H1 (cell line): Measurements from ENCODE around the gene PASK. TPM values are rescaled to one million over a fixed set of nuclear protein-coding genes. Genes with fewer than 3 reads are reported as not detected.

Experiments
- ASH2L ChIP-seq: fragments of 200-600, 300-600 bp; sonication (generic); IDR thresholded peaks from one replicate; pipeline ENCODE4 v1.7.1; 2017; ENCODE audit warnings: low read length
- CBX5 ChIP-seq: fragments of 300-800, 300-1000 bp; sonication (generic); IDR thresholded peaks from 2 replicates; pipeline ENCODE4 v1.7.1; 2016; ENCODE audit warnings: antibody characterized with exemption, low read length, low read depth
- EGR1 ChIP-seq: IDR thresholded peaks from 2 replicates; pipeline ENCODE4 v1.6.1; 2011; ENCODE audit warnings: low read depth, low read length, borderline replicate concordance
- EZH2 ChIP-seq: fragments of 200-600 bp; sonication (generic); IDR thresholded peaks from 2 replicates; pipeline ENCODE4 v1.7.1; 2012; ENCODE audit warnings: low read depth, mild to moderate bottlenecking, moderate library complexity, low read length, inconsistent platforms; ENCODE audit not compliant: severe bottlenecking
- HDAC2 ChIP-seq, 2 experiments: fragments of 300-600 bp in 1 of 2; sonication (generic) in 1 of 2; IDR thresholded peaks; 2 replicates each; pipeline ENCODE4 v1.6.1; 2011 to 2012; ENCODE audit warnings: low read depth in 2 of 2, low read length in 2 of 2, mild to moderate bottlenecking in 2 of 2, moderate library complexity in 2 of 2, borderline replicate concordance in 1 of 2, inconsistent platforms in 1 of 2
- NANOG ChIP-seq: IDR thresholded peaks from 2 replicates; pipeline ENCODE4 v1.6.1; 2011; ENCODE audit warnings: low read length, low read depth, mild to moderate bottlenecking, inconsistent platforms; ENCODE audit not compliant: insufficient read depth, poor library complexity, severe bottlenecking
- TEAD4 ChIP-seq: IDR thresholded peaks from 2 replicates; pipeline ENCODE4 v1.6.1; 2012; ENCODE audit warnings: low read depth, low read length, inconsistent platforms, mixed read lengths
- polyA plus RNA-seq, 7 experiments: library from polyadenylated mRNA; depleted of rRNA in 3 of 7; stranded (reverse) in 5 of 7; unstranded in 2 of 7; fragments of >200 nt in 5 of 7; fragments of 200-250 nt in 2 of 7; gene quantifications; 1 replicate in 5 of 7; 2 replicates in 1 of 7; 4 replicates in 1 of 7; pipeline versions ENCODE4 v1.2.1 to v1.2.3, GENCODE V29; 2011 to 2013; ENCODE audit warnings: missing spikeins in 2 of 7, mixed read lengths in 2 of 7
- total RNA-seq: library from RNA; stranded (reverse); fragmentation: NEBNext Ultra II Directional; extraction: Animal tissue kit (Norgen Biotek cat#: 25700); gene quantifications from 2 replicates; pipeline ENCODE4 v1.2.1, GENCODE V29; 2021
- TF ChIP-seq, protein P1 (sequence below): IDR thresholded peaks from 2 replicates; pipeline ENCODE4 v1.6.1; 2011; ENCODE audit warnings: low read depth, mild to moderate bottlenecking, low read length; ENCODE audit not compliant: insufficient read depth

PASK gene
- total and polyA plus RNA-seq, 2 of the 8 experiments (the other 6 are each of a cell fraction or from before 2014, with no cell fraction given): 20.5 to 66.1 TPM

DNA sequence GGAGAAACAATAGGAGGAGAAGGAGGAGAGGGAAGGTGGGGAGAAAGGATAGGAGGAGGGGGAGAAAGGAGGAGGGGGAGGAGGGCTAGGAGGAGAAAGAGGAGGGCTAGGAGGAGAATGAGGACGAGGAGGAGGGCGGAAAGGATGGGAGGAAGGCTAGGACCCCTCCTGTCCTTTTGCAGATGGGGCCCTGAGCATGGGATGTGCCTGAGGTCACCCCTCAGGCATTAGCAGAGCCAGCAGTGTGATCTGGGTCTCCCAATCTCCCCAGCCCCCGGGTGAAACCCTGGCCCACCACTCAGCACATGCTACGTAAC is 38.6 kb upstream of the PASK start (continued):
- TF ChIP-seq HDAC2 (IDR thresholded peaks at IDR 0.05; ENCODE audit: borderline replicate concordance in 1 of 2, low read depth in 2 of 2, low read length in 2 of 2) (no peak), ASH2L (no peak), CBX5 (no peak), EGR1 (no peak), TEAD4 (no peak), EZH2 (no peak), NANOG (no peak)
- TF ChIP-seq, protein P1, sequence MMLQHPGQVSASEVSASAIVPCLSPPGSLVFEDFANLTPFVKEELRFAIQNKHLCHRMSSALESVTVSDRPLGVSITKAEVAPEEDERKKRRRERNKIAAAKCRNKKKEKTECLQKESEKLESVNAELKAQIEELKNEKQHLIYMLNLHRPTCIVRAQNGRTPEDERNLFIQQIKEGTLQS: no peak
